SHP77 treated with DMSO at 0.1 percent for 48 hours (cell line): ENCODE results near the gene BPIFB3.

Experiments
- DNase-seq: peaks from one replicate; lab custom pipeline; 2025; lab: John Stamatoyannopoulos, UW

BPIFB3 gene

GRCh38 chr20:33053291-33054106, at the start of gene BPIFB3:
Gene BPIFB3 (plus strand): TSS chr20:33053903. CDS start chr20:33055436, 1,533 bp downstream.
- no peak for DNase-seq

DNA sequence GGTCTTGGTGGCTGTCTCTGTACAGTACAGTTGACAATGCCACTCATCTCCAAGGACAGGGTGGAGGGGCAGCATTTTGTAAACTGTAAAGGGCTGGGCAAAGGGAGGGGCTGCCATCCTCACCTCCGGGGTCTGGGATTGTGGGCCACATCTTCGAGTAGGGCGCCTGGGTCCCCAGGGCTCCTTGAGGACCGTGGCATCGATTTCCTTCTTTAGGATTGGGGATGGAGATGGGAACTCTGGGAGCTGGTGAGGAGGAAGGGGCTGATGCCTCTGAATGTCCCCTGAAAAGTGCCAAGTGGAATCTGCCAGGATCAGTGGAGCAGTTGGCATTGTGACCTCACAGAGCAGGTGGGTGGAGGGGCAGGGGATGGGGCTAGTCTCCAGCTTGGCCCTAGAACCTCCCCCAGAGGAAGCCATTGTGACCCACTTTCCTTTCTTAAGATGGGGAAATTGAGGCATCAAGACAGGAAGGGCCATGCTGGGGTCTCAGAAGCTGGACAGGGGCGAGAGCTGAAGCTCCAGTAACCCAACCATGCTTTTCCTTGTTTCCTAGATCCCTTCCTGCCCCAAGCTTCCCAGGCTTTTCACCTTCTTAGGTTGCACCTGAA, 49.5 kb upstream of the BPIFB3 start, which contains the start of gene SUN5:
TSS of gene SUN5 (minus strand) at position 293 of the 611 bp plus-strand sequence. CDS start at position 200, 93 bp downstream.
- DNase-seq = no peak

DNA sequence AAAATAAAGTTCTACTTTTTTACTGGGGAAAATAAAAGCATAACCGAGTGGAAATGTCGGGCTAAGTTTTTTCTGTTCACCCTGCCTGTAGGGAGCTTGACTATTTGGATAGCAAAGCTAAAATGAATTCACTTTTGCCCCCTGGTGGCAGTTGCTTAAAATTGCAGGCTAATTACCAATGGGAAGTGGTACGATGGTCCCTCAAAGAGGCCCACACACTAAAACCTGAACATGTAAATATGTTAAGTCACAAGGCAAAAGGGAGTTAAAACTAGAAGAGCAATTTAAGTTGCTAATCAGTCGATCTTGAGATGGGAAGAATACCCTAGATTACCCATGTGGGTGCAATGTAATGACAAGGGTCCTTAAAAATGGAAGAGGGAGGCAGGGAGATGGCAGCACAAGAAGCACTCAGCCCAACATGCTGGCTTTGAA, 48.6 kb upstream of the BPIFB3 start:
- no peak for DNase-seq

DNA sequence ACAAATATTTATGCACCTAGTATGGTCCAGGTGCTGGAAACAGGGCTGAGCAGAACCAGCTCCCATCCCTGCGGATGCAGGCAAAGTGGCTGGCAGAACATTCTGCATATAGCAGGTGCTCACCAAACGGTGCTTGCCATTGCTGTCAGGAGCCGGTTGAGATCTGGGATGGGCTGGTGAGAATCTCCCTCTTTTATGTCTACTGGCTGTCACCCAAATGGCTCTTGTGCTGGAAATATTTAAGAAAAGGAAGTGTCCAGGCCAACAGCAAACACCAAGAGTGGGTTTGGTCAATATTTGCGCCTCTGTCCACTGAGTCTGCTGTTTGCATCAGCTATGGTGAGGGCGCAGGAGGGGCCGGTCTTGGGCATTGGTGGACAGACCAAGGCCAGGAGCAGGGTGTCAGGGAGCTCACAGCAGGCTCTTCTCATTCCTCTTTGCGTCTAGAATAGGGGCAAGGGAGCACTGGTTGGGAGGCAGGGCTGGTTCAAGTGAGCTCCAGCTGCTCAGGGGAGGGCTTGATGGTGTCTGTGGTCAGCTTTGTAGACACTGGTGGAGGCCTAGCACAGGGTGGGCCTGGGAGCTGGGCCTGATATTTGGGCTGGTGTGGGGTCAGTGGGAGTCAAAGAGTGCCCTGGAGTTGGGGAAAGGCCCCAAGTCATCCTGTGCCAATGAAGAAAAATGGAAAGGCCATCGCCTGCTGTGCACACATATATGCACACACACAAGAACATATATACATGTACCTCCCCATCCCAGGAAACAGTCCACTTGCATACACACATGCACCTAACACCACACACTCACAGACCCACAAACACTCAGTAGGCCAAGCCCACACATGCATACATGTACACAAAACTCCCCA, 47.6 kb upstream of the BPIFB3 start:
- DNase-seq = no peak

DNA sequence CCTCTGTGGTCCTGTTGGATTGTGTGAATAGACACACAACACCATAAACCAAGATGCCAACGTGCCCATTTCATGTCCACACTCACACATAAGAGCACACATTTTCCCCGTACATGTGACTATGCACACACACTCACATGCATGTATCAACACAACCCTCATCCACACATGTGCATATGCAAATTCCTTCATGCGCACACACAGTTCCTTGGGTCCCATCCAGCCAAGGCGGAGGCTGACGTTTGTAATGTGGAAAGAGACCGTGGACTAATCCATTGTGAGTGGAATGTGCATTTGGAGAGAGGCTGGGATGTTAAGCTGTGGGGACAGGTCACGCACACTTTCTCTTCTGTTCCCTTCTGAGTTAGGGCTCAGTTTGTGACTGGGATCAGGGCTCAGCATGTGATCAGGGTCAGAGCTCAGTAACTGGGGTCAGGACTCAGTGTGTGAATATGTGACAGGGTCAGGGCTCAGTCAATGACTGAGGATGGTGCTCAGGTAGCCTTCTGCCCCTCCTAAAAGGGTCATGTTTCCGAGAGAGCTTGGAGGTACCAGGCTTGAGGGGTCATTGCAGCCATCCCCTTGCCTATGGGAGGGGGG, 46.8 kb upstream of the BPIFB3 start:
- DNase-seq = no peak

GRCh38 chr20:33007376-33008335, 46.0 kb upstream of the BPIFB3 start, which contains the start of gene BPIFB2:
Gene BPIFB2 (plus strand): TSS chr20:33007704. CDS start chr20:33008575, 871 bp downstream.
- DNase-seq = no peak

DNA sequence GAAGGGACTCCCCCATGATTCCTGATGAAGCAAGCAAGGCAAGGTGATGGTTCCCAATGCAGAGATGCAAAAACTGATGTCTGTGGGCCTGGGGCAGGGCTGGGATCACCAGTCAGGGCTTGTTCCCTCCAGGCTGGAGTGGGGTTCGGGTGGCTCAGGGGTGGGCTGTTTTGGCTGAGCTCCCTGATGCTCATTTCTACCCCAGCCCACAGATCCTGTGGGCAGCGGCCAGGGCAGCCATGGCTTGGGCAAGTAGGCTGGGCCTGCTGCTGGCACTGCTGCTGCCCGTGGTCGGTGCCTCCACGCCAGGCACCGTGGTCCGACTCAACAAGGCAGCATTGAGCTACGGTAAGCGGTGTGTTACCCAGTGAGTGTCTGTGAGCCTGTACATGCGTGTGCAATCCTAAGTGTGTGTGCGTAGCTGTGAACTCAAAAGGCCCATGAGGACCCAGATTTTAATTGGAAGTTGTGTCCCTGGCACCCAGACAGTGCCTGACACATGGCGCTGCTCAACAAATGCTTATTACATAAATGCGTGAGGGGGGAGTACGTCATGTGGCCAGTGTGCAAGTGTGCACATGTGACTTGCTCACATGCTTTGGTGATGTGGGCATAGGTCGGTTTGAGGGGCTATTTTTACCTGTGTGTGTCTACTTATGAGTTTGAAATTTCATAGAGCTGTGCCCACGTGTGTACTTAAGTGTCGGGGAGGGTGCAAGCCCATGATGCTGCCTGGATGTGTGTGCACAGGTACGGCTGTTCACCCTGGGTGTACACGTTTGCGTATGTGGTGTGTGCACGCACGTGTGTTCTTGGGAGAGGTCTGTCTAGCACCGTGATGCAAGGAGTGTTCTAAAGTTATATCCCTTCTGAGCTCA, 45.1 kb upstream of the BPIFB3 start:
- DNase-seq = no peak

GRCh38 chr20:33009214-33010132, 44.2 kb upstream of the BPIFB3 start:
- no peak for DNase-seq

DNA sequence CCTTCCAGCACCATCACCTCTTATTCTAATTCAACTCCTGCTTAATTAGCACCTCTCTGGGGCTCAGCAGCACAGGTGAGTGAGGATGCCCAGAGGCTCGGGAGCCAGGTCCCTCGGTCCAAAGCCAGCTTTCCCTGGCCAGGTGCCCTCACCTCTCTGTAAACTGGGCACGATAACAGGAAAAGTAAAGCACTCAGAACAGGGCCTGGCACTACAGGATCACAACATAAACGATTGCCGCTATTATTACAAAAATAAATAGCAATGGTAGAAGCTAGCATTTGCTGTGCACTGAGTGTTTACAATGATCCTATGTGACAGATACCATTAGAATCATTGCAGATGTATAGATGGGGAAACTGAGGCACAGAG, 43.6 kb upstream of the BPIFB3 start:
- DNase-seq = no peak

GRCh38 chr20:33010674-33011449, 42.8 kb upstream of the BPIFB3 start:
- no peak for DNase-seq

DNA sequence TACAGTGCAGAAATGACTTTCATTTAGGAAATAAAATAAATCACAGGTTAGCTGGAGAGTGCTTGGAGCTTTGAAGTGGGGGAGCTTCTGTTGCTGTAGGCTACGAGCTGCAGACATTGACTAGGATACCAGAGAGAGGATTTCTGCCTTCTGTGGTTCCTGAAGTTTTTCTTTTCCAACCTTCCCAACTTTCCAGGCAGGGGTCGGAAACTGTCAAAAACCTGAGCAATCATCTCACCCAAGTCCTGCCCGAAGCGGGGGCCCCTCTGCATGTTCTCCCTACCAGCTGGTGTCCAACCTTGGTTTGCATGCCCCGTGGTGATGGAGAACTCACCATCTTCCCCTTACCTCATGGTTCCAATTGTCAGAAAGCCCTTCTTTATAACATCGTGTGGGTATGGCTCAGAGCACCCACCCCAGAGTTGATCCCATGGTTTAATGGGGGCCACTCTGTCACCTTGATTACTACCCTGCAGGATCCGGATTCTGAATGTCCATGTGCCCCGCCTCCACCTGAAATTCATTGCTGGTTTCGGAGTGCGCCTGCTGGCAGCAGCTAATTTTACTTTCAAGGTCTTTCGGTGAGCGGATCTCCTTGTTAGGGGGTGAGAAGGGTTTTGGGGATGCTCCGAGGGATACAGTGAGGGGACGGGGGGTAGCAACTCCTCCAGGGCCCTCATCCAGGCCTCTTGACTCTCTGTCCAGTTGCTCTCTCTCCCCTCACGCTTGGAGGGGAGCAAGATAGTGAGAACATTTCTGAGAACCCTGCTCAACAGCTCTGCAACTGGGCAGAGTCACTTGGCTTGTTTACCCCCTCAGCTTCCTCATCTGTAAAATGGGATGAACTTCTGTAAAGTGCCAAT, 41.1 kb upstream of the BPIFB3 start:
- no peak for DNase-seq

DNA sequence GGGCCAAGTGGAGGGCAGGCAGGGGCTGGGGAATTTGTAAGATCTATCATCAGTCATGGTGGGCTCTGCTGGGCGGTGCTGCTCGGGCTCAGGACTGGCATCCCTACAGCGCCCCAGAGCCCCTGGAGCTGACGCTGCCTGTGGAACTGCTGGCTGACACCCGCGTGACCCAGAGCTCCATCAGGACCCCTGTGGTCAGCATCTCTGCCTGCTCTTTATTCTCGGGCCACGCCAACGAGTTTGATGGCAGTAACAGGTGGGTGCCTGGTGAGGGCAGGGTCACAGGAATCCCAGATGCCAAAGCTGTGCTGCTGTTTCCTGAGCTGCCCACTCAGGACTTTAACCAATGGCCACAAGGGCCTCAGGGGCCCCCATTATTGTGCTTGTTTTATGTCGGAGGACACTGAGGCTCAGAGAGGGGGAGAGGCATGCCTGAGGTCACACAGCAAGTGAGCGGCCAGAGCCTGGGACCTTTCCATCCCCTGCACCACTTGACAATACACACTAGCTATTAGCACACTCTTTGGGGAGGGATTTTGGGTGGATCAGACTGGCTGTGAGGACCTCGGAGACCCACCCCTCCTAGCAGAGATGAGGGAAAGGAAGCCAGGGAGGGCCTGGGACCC, 39.9 kb upstream of the BPIFB3 start:
- no peak for DNase-seq

DNA sequence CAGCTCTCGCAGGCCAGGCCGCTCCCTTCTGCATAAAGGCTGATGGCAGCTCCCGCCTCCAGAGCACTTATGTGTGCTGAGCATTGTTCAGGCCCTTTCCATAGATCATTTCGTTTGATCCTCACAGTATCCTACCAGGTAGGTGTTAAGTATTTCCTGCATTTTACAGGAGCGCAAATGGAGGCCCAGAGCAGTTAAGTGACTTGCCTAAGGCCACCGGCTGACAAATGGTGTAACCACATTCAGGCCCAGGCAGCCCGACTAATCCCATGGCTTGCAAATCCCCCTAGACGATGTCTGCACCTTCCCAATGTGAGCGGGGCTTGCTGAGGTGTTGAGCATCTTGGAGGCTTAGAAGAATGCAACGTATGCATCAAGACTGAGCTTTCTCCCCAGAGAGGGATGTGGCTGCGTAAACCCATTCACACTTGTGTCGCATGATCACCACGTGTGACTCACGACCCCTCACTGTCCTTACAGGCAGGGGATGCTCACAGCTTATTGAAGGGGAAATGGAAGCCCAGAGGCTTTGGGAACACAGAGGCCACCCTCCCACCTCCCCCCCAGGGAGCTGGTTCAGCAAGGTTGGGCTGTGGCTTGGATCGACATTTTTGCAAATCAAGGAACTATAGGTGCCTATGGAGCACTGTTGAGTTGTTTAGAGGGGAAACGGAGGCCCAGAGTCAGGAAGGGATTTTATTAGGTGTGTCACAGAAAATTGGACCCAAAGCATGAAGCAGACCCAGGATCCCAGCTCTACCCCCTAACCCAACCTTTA, 39.2 kb upstream of the BPIFB3 start:
- DNase-seq = no peak

- no peak for DNase-seq
These were observed 38.6 kb upstream of the BPIFB3 start for GRCh38 chr20:33015114-33015484.

- no peak for DNase-seq
These were observed 37.8 kb upstream of the BPIFB3 start for GRCh38 chr20:33015700-33016580.
